D721Med (cell line): Measurements from ENCODE around the gene IMP3.

Source experiments
- DNase-seq: peaks from one replicate; pipeline ENCODE4 v3.0.0; 2011; ENCODE audit warnings: low spot score; ENCODE audit not compliant: insufficient read length
- FAIRE-seq: peaks from 2 replicates; lab custom pipeline; 2011; peaks lifted over from hg19 to GRCh38; lab: Jason Lieb, UNC
- CTCF ChIP-seq: IDR thresholded peaks from 2 replicates; pipeline ENCODE4 v1.5.1; 2012; ENCODE audit warnings: mild to moderate bottlenecking, control low read depth; ENCODE audit not compliant: insufficient read depth; ENCODE audit errors: missing control alignments

The IMP3 gene

GRCh38 chr15:75594276-75594675, 45.7 kb downstream of the IMP3 start:
- DNase-seq (no peak), FAIRE-seq (no peak)
- no peak for TF ChIP-seq CTCF

- FAIRE-seq = no peak
- DNase-seq = no peak
- no peak for TF ChIP-seq CTCF
Observed at GRCh38 chr15:75591655-75592364, 48.2 kb downstream of the IMP3 start.

- FAIRE-seq (no peak), DNase-seq (no peak)
- TF ChIP-seq CTCF = no peak
Observed at GRCh38 chr15:75590239-75590638, 49.8 kb downstream of the IMP3 start.
